ENCODE measurements around the gene MMP25.

DNA sequence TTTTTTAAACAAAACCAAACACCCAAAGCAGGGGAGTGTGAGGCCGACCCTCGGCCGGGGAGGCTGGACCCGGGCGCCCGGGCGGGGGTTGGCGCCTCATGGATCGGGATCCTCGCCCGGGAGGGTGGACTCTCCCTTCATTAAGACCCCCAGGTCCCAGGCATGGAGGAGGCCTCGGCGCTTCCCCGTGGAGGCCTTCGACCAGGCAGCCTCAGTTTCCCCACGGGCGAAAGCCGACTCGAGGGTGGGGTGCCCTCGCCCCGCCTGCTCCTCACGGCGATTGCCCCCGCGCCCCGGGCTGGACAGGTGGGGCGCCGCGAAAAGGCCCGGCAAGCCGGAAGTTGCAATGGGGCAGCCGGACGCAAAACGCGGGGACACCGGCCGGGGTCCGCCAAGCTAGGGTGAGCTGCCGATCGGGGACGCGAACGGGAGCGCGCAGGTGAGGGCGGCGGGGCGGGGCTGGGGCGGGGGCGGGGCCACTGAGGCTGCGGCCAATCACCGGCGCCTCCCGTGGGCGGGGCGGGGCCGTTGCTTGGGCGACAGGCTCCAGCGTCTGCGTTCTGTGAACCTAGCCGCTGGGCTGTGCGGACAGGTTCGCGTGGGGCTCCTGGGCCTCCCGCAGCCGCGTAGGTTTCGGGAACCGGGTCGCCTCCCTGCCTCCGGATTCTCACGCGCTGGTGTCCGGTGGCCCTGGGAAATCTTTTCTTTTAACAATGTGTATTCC is 60.0 kb downstream of the MMP25 start:
- TF ChIP-seq CTCF (IDR thresholded peaks at IDR 0.05) (no peak), POLR2A (IDR thresholded peaks at IDR 0.05) (peak; percentile 56 to 91)
